Activated gamma-delta T cell treated with Interleukin-2 at 50 U/mL for 16 hours (primary cell): ENCODE results near the gene PEAK3.

Experiments used
- DNase-seq: peaks from one replicate; pipeline ENCODE4 v3.0.0-alpha.2; 2020

The PEAK3 gene

DNA sequence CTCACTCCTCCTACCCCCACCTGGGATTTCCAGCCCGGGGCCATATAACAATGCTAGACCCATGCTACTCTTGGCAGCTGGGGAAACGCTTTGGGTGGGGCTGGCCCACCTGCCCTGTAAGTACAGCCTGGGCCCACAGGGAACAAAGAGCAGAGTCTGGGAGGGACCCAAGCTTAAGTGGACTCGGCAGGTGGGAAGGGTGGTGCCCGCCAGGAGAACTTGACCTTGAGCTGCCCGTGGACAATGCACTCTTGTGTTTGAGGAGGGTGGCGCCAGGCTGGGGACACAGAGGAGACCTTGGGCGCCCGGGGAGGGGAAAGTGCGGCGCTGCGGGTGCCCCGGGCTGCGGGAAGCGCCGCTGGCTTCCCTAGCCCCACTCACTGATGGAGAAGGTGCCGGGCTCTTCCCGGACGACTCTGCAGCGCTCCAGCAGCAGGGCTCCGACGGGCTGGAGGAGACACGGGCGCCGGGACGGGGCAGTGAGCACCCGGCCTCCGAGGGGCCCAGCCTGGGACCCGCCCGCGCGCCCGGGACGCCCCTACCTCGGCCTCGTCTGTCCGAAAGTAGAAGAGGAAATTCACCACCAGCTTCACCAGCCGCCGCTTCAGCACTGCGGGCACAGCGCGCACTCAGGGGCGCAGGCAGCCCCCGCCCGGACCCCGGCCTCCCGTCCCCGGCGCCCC lies 46.5 kb downstream of the PEAK3 start:
- DNase-seq = peak; percentile 17

DNA sequence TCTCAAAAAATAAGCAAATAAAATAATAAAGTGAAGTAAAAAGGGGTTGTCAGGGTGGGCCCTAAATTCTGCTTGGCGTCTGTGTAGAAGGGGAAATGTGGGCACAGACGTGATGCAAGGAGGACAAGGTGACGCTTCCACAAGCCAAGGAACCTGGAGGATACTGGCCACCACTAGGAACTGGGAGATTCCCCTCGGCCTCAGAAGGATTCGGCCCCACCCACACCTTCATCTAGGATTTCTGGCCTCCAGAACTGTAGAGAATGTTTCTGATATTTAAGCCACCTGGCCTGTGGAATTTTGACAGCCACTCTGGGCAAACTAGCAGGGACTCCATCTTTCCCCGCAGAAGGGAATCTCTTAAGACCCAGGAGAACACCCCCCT lies 47.0 kb downstream of the PEAK3 start:
- no peak for DNase-seq

- DNase-seq = no peak
These were observed 48.2 kb downstream of the PEAK3 start for GRCh38 chr19:2233601-2234280.

DNA sequence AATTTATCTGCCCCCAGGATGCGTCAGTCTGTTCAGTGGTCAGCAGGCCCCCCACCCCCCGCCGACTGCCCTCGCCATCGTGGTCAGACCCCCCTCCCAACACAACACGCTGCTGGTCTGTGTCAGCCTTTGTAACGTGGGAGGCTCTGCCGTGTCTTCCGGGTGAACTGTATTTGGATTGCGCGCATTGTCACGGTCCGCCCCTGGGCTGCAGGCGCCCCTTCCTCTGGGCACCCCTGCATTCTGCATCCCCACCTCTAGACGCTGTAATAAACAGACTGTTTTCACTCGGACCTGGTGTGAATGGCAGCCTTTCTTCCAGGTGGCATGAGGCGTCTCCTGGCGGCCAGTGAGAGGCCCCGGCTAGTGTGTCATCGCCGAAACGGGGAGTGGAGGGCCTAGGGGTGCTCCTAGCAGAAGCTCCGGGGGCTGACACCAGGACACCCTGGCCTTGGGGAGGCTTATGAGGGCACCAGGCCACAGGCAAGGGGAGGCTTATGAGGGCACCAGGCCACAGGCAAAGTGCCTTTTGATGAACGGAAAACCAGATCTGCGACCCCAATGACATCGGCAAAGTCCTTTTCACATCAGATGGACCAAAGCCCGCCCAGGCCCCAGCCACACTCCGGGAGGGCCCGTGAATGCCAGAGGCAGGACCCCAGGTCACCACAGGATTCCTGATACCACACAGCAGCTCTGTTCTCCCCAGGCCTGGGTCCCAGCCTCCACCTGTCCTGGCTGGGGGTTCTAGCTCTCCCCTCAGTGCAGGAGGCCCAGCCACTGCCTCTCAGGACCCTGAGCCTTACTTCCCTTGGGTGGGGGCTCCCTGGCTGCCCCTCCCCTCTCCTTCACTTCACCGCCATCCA lies 49.5 kb downstream of the PEAK3 start:
- DNase-seq = no peak

DNA sequence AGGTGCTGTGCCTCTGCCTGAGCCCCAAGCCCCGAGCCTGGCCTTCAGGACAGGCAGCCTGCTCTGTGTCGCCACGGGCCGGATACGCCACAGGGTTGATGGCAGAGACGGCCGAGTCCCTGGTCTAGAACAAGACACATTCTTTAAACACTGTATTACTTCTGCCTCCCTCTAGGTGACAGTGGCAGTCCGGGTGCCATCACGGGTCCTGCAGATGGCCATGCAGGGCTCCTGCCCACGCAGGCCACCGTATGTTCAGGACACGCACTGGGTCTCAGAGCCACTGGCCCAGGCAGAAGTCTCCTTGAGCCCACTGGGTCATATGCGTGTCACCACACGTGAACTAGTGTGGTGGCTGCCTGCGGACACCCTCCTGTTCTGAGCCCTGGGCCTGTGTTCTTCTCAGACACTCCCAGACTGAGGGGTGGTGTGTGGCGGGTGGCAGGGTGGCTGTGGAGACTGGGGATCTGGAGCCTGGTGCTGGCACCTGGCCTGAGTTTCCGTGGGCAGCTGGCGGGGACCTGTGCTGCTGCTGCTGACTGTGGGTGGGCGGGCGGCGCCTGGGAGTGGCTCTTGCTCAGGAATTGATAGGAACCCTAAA lies 50.3 kb downstream of the PEAK3 start:
- no peak for DNase-seq

DNA sequence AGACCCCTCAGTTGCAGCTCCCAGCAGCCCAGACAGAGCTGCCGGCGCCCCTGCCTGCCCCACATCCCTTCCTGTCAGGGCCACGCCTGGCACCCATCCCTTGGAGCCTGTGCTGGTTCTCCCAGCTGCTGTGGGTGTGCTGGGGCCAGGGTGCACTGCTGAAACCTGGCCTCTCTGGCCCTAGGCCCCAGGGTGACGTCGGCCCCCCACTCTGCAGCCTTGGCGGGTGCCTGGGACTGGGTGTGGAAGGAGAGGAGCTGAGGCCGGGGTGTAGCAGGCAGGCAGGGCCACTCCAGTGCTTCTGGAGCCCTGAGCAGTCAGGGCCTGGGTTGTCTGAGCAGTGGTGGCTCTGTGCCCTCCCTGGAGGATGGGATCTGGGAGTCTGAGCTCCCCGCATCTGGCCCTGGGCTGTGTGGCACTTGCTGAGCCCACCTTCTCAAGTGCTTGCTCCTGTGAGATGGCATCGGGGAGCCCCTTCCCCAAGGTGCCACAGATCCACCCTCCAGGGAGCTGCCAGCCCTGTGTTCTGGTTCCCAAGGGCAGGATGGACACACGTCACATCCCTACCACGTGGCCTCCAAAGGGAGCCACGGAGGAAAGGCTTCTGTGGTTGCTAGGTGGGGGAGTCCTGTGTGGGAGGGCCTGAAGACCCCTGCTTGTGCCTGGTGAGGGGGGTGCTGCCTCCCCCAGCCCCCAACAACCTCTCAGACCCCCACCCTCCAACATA lies 51.0 kb downstream of the PEAK3 start:
- DNase-seq = no peak

DNA sequence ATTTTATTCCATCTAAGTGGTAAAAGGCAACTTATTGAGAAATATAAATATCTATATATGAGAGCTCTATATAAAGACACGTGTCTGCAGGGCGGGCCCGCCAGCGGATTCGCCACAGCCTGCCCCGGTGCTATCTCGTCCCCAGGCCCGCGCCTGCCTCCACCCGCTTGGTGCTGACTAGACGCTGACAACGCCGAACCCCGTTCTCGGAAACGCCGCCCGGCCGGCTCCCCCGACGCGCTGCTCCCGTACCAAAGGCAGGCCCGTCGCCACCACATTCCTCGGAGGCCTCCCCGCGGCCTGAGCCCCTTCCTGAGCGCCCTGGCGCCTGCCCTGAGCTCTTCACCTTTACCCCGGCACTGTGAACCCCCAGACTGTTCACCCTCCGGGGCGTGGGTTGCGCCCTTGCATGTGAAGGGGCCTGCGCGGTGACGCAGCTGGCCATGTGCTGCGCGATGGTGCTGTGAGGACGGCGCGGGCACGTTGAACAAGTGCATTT lies 51.9 kb downstream of the PEAK3 start:
- DNase-seq = no peak

DNA sequence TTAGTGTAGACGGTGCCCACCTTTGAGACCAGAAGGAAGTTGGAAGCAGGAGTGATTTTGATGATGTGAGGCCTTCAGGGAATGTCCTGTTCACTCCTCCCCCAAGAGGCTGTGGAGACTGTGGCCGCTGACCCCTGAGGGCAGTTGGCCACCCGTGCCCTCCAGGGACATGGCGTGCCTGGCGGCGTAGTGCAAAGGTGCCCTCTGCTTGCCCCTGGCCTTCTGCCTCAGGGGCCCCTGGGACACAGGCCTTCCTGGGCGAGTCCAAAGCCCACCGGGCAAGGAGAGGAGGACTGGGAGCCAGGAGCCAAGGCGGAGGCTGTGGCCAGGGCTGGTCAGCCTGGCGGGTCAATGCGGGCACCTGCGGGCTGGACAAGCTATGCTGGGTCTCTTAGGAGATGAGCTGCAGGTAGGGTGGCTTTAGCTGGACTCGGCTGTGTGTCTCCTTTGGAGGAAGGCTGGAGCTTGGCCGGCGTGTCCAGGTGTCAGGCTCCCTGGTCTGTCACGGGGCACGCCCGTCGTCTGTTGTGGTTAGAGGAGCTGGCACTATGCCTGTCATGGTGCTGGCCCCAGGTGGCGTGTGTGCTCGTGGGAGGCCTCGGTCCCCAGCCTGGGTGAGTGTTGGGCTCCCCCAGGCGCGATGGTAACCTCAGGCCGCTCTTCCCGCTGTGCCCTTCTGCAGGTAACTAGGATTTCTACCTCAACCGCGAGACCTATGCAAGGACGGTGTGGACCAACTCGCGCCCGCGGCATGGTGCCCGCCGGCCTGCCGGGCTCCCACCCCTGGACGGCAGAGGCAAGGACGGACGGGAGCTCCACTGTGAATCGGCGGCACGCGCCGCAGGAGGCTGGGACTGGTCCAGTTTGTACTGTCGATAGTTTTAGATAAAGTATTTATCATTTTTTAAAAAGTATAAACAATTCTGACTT lies 52.6 kb downstream of the PEAK3 start:
- DNase-seq = no peak

GRCh38 chr19:2228157-2229030 lies 53.6 kb downstream of the PEAK3 start:
- DNase-seq = no peak

GRCh38 chr19:2227415-2228156 lies 54.4 kb downstream of the PEAK3 start:
- DNase-seq = no peak

DNA sequence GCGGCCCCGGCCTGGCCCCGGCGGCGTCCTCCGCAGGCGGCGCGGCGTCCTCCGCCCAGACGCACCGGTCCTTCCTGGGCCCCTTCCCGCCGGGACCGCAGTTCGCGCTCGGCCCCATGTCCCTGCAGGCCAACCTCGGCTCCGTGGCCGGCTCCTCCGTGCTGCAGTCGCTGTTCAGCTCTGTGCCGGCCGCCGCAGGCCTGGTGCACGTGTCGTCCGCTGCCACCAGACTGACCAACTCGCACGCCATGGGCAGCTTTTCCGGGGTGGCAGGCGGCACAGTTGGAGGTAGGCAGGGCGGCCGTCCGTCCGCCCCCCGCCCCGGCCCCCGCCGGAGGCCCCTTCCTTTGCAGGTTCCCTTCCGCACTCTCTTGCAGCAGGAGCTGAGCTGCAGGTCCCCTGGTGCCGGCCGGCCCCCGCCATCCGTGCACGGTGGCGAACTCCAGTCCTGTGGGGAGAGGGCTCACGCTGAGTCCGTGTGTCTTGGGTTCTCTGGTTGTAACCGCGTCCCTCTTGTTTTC lies 55.1 kb downstream of the PEAK3 start:
- DNase-seq = no peak

GRCh38 chr19:2226051-2226839 lies 55.7 kb downstream of the PEAK3 start:
- DNase-seq = no peak

DNA sequence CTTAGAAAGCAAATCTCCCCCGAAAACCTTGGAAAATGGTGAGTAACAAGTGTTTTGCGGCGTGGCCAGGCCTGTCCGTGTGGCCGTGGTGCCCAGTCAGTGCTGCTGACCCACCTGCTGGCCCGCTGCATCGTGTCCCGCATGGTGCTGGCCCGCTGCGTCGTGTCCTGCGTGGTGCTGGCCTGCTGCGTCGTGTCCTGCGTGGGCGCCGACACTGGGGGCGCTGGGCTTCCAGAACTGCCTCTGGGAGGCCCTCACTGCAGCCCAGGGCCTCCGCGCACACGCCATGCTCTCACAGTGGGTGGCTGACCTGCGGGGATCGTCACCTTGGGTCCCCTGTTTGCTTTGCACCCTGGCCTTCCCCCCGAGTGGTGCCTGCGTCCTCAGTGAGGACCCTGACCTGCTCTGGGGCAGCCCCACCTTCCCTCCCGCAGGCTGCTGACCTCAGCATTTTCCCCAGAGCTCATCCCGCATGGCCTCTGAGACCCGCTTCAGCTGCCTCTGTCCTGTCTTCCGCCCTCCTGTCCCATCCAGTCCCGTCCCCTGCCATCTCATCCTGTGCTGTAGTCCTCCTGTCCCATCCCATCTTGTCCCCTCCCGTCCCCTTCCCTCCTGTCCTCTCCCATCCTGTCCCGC lies 56.4 kb downstream of the PEAK3 start:
- DNase-seq = no peak

GRCh38 chr19:2224754-2225349 lies 57.1 kb downstream of the PEAK3 start:
- DNase-seq = no peak
